GM19043 (cell line): ENCODE results near the gene CFAP161.
"Not testable (repeated sequence)": the region's sequence is repeated elsewhere in the genome, so short reads cannot be mapped to it uniquely, and the experiment has no call there.

Source experiments
- ATAC-seq: cut with Tn5 transposase; IDR thresholded peaks from one replicate; pipeline ENCODE4 v1.9.1; 2021; ENCODE audit warnings: low read depth; ENCODE audit not compliant: unreplicated experiment

Gene CFAP161

DNA sequence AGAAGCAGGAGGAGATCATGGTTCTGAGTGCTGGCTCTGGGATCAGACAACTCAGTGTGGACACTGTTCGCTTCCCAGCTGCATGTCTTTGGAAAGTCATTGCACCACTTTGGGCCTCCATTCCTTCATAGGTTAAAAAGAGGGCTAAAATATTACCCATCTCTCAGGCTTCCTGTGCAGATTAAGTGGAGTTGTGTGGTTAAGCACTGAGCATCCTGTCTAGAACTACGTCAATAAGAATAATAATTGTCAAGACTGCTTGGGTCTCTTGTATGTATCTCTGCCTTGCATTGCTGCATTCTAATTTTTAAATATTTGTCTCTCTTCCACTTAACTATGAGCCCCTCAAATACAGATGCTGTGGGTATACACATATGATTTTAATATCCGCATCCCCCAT, 22.3 kb downstream of the CFAP161 start:
- no peak for ATAC-seq

GRCh38 chr15:81157195-81157938, 23.3 kb downstream of the CFAP161 start:
- ATAC-seq = no peak

- no peak for ATAC-seq
These were observed 23.8 kb downstream of the CFAP161 start for GRCh38 chr15:81157939-81158223.

DNA sequence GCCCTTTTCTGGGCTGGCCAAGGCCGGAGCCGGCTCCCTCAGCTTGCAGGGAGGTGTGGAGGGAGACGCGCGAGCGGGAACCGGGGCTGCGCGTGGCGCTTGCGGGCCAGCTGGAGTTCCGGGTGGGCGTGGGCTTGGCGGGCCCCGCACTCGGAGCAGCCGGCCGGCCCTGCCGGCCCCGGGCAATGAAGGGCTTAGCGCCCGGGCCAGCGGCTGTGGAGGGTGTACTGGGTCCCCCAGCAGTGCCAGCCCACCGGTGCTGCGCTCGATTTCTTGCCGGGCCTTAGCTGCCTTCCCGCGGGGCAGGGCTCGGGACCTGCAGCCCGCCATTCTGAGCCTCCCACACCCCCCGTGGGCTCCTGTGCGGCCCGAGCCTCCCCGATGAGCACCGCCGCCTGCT, 24.5 kb downstream of the CFAP161 start:
- ATAC-seq = not testable (repeated sequence)

DNA sequence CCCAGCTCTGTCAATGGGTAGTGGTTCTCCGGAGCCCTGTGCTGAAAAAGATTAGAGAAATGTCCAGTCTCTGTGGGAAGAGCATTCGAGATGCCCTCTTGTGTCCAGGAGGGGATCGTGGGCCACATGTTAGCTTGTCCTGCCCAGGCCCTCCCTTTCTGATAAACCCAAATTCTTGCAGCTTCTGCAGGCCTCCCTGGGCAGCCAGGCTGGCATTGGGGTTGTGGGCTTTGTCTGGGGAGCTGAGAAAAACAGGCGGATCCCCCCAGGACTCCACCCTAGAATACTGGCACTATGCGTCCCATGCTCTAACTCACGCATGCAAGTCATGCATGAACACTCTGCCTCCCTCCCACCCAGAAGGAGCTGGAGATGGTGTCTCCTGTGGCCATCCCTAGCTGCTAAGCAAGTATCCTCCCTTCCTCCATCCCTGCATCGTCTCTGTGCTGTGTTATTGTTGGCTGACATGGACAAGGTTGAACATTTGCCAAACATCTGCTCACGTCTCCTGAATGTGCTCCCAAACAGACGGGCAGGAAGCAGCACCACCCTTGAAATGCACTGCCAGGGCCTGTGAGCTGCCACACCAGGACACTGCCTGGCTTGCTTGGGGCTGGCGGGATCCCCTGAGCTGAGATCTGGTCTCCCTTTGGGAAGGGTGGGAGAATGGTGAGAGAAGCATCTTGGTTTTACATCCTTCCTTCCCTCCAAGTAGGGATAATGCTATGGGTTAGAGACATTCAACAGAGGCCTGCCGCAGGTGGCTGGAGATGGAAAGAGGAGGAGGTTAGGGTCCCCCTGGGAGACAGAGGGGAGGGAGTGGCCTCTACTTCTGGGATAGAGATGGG, 26.5 kb downstream of the CFAP161 start:
- no peak for ATAC-seq

GRCh38 chr15:81161160-81161673, 27.1 kb downstream of the CFAP161 start:
- no peak for ATAC-seq

GRCh38 chr15:81161851-81162250, 27.8 kb downstream of the CFAP161 start:
- no peak for ATAC-seq

DNA sequence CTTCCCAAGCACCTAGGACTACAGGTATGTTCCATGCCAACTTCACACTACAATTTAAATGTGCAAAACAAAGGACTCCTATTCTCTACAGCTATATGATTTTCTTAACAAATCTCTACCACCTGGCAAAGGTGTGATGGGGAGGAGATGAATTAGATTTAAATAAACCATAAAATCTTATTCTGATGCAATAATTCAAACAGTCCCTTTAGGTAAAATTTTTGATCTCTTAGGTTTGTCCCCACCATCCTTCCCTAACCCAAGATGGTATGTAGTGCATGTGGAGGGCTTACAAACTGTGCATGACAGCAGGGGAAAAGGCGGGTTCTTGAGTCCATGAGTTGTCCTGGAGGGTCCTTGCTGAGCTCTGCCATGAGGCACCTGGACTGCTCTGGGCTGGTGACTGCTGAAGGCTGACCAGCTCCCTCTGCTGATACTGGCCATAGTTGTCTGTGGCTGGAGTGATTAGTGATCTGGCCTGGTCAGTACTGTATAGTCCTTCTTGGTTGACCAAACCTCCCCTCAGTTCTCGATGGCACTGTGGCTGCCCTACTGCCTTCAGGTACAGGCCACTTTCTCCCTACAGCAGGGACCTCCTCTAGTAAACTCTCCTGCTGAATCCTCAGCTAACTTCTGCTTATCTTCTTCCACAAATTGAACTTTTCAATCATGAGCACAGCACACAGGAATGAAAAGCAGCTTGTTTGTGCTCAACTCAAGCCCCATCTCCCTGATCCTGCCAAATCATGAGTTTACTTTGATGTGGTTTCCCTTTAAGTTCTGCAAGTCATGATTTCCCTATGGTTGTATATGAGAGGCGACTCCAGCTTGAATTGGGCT, 30.1 kb downstream of the CFAP161 start:
- ATAC-seq = no peak

GRCh38 chr15:81165535-81165934, 31.5 kb downstream of the CFAP161 start:
- no peak for ATAC-seq

GRCh38 chr15:81166636-81167305, 32.7 kb downstream of the CFAP161 start:
- no peak for ATAC-seq

- ATAC-seq = no peak
These were observed 34.1 kb downstream of the CFAP161 start for GRCh38 chr15:81168131-81168526.

DNA sequence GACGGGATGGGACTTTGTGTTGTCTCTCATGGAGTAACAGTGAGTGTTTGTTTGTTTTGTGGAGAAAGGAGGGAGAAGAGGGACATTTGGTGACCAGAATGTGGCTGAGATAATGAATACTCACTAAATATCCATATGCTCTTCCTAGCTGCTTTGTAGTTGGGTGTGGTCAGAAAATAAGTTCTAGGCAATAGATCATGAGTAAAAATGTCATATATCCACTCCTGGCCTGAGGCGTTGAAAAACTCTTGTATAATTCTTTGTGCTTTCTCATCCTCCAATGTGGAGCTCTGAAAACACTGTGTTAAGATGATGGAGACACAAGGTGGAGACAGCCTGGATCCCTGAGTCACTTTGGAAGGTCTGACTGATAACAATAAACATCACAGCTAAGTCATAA, 34.6 kb downstream of the CFAP161 start:
- no peak for ATAC-seq

DNA sequence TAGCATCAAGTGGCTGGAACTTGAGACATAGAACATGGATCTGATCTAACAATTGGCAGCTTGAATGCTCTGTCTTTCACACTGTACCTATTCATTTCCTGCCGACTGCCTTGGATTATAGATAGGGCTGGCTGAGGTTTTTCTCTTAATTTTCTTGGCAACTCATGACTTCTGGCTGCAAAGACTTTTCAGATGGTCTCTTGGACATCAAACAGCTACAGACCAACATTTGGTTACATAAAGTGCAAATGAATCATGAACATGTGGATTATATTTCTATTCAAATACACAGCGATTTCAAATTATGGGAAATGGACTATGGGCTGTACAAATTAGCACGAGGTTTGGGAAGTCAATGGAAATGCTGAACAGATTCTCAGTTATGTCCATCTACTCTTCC, 36.4 kb downstream of the CFAP161 start:
- ATAC-seq = no peak

DNA sequence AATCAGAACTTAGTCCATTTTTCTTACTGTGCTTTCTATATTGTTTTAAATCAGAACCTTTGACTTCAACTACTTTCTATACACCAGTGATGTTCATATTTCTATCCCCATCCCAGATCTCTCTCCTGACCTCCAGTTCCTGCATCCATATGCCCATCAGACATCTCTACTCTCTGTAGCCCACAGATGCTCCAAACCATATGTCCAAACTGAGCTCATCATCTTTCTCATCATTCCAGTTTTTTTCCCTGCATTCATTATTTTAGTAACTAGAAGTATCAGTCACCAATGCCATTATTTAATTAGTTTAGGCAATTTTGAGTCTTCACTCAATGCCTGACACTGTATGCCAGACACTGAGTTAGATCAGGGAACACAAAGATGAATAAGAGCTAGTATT, 37.2 kb downstream of the CFAP161 start:
- ATAC-seq = no peak

DNA sequence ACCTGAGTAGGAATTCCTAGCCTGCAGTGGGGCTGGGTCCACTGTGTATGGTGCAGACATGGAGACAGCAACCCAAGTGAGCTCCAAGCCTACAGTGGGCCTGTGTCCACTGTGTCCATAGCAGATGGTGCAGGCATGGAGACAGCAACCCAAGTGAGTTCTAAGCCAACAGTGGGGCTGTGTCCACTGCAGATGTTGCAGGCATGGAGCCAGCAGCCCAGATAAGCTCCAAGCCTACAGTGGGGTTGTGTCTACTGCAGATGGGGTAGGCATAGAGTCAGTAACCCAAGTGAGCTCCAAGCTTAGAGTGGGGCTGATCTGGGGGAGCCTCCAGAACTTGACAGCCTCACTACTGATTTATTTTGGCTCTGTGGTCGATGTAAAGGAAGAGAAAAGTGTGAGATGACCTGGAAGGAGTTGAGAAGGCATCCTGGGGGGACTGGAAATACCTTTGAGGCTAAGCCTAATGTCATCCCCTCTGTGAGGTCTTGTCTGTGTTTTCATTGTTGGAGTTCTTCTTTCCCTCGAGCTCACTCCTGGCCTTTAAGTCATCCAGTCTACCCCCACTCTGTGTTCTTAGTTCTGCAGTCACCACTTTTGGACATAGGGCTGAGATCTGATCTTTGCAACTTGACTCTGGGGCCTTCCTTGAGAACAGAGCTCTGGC, 40.2 kb downstream of the CFAP161 start:
- ATAC-seq = no peak

DNA sequence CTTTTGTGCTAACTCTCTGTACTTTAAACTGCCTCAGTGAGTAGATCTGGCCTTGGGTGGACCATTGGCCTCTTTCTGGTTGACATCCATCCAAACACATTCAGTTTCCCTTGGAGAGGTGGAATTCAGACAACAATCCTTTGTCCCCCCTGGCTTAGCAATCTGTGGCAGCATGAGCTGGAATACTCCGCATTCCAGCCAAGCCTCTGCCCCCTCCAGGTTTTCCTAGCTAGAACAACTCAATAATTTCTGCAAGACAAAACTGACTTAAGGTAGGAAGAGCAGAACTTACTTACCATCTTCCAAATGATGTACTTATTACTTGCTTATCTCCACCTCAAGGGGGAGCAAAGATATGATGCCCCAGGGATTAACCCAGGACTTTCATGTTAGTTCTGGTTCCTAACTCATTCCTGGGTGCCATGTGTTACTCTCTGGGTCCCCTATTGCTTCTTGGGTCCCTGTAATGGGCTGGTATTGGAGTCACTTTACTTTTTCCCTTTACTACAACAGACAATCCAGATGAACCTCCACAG, 40.8 kb downstream of the CFAP161 start:
- ATAC-seq = no peak

DNA sequence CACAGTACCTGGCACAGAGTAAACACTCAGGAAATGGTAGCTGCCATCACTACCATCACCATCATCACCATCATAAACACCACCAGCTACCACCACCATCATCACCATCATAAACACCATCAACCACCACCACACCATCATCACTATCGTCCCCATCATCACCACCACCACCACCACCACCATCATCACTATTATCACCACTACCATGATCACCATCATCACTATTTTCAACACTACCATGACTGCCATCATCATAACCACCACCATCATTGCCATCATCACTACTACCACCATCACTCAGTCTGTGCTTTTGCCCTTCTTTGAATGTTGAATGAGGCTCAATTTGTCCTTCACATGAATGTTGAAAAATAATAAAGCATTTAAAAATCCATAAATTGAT, 41.4 kb downstream of the CFAP161 start:
- no peak for ATAC-seq

DNA sequence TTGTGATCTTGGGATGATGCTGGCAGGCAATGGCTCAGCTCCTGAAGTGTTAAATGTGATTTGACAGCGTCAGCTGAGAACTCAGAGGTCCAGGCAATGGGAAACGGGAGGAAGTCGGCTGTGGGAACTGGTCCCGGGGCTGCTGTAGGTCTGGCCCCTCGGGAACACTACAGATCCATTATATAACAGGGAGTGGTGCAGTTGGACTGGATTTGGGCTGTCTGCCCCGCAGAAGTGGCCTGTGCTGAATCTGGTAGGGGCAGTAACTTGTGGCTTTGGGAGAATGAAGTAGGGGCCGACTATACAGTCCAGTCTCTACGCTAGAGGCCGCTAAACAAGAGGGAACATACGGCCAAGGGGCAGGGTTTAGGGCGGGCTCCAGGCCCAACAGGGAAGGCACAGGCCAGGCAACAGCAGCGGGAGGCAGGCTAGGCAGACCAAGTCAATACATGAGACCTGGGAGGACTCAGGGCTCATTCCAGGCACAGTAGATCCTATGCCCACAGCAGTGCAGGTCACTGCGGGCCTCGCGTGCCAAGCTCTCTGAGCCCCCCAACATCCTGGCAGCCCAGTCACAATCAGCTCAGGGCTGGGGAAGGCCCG, 42.3 kb downstream of the CFAP161 start:
- ATAC-seq = no peak

DNA sequence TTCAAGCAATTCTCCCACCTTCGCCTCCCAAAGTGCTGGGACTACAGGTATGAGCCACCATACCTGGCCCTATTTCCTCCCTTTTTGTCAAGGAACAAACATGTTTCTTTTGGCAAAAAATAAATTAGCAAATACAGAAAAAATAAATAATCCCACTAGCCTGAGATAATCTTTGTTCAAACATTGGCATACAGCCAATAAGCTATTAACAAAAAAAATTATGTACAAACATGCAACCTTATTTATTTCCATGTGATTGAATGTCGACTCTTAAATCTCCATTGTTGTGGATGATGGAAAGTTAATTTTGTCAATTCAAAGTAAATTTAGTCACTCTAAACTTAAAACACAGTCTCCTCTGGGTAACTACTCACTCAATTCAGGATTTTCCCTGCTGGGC, 44.3 kb downstream of the CFAP161 start:
- ATAC-seq = no peak
